Caco-2 (cell line): ENCODE measurements around the gene UCP2. TPM values are rescaled to one million over a fixed set of nuclear protein-coding genes. Genes with fewer than 3 reads are reported as not detected.

Source experiments
- BruUV-seq: library from RNA; stranded (reverse); fragments of 400-500 nt; replicated peaks from 2 replicates; lab custom pipeline; 2021; lab: Mats Ljungman, UMichigan
- CTCF ChIA-PET: fragments of 300-600 bp; sonication (Branson Sonifier 250); formaldehyde crosslinking; loops from one replicate; lab custom pipeline; 2022; ENCODE audit warnings: antibody characterized with exemption; lab: Charles Lee
- POLR2A ChIA-PET: fragments of 300-600 bp; sonication (Branson Sonifier 250); formaldehyde crosslinking; loops from one replicate; lab custom pipeline; 2022; ENCODE audit warnings: antibody characterized with exemption; lab: Charles Lee
- DNase-seq, 2 experiments: peaks; one replicate each; pipeline versions ENCODE4 v3.0.0 to v3.0.0-alpha.2; 2020 to 2022
- H3K27me3 ChIP-seq: replicated peaks from 2 replicates; pipeline ENCODE4 v1.6.0; 2011; ENCODE audit warnings: low read length; ENCODE audit not compliant: control insufficient read depth, insufficient read depth
- H3K36me3 ChIP-seq: 2 replicates; pipeline ENCODE4 v1.5.1; 2011; ENCODE audit warnings: low read length; ENCODE audit not compliant: control insufficient read depth, insufficient read depth
- H3K4me1 ChIP-seq: fragments of 250-450 bp; sonication (Bioruptor Pico); 2 replicates; pipeline ENCODE4 v1.5.1; 2020; ENCODE audit warnings: mild to moderate bottlenecking
- H3K4me3 ChIP-seq: 2 replicates; pipeline ENCODE4 v1.5.1; 2011; ENCODE audit warnings: low read depth, mild to moderate bottlenecking, control low read depth, low read length
- H3K9me3 ChIP-seq: fragments of 250-450 bp; sonication (Bioruptor Pico); 2 replicates; pipeline ENCODE4 v1.5.1; 2020; ENCODE audit warnings: mild to moderate bottlenecking, moderate library complexity
- H3K27ac Mint-ChIP-seq: one replicate; pipeline ENCODE4 v1.8.0; 2022; ENCODE audit warnings: mixed read lengths; ENCODE audit not compliant: unreplicated experiment
- H3K27me3 Mint-ChIP-seq: one replicate; pipeline ENCODE4 v1.8.0; 2022; ENCODE audit warnings: mixed read lengths; ENCODE audit not compliant: insufficient read depth, unreplicated experiment
- H3K36me3 Mint-ChIP-seq: one replicate; pipeline ENCODE4 v1.8.0; 2022; ENCODE audit warnings: mild to moderate bottlenecking, mixed read lengths; ENCODE audit not compliant: insufficient read depth, unreplicated experiment
- H3K4me1 Mint-ChIP-seq: one replicate; pipeline ENCODE4 v1.8.0; 2022; ENCODE audit warnings: low read depth, mixed read lengths; ENCODE audit not compliant: unreplicated experiment
- H3K4me3 Mint-ChIP-seq: one replicate; pipeline ENCODE4 v1.8.0; 2022; ENCODE audit warnings: mild to moderate bottlenecking, moderate library complexity, mixed read lengths; ENCODE audit not compliant: unreplicated experiment
- H3K9me3 Mint-ChIP-seq: one replicate; pipeline ENCODE4 v1.8.0; 2022; ENCODE audit warnings: mixed read lengths; ENCODE audit not compliant: unreplicated experiment
- CTCF ChIP-seq, 2 experiments: fragments of 200-600 bp in 1 of 2; IDR thresholded peaks; 1 replicate in 1 of 2; 2 replicates in 1 of 2; pipeline versions ENCODE4 v1.5.1 to v1.8.0; 2011 to 2022; ENCODE audit warnings: antibody characterized with exemption in 1 of 2, control low read depth in 1 of 2, inconsistent platforms in 1 of 2, low read depth in 1 of 2, low read length in 1 of 2, mild to moderate bottlenecking in 1 of 2, moderate library complexity in 1 of 2; ENCODE audit not compliant: insufficient read depth in 1 of 2, severe bottlenecking in 1 of 2, unreplicated experiment in 1 of 2
- intact Hi-C: fragments of 100-400 bp; cut with micrococcal nuclease; formaldehyde crosslinking; loops from one replicate; pipeline ENCODE4 v1.10.0; 2022; ENCODE audit not compliant: unreplicated experiment
- total RNA-seq: library from RNA; stranded (reverse); gene quantifications from 2 replicates; pipeline ENCODE4 v1.2.3, GENCODE V29; 2022

Gene UCP2
- total RNA-seq, 1 experiment from 2014 or later, result 144 TPM

GRCh38 chr11:73951797-73952196, 30.8 kb downstream of the UCP2 start:
- H3K9me3 ChIP-seq, result no peaks in the 10 kb centered on the region; the same call in none of the 2 replicates
- no peak for TF ChIP-seq CTCF (IDR thresholded peaks at IDR 0.05; ENCODE audit: insufficient read depth in 1 of 2, low read depth in 1 of 2, low read length in 1 of 2, severe bottlenecking in 1 of 2, unreplicated experiment in 1 of 2)
- Mint-ChIP-seq H3K36me3 (peaks cover 4% of the 10 kb centered on the region), H3K4me1 (peaks cover 7% of the 10 kb centered on the region), H3K4me3 (no peak overlapping the region), H3K27ac (no peak overlapping the region), H3K27me3 (no peaks in the 10 kb centered on the region), H3K9me3 (peaks cover 9% of the 10 kb centered on the region)
- CTCF ChIA-PET, result no interaction called here
- H3K36me3 ChIP-seq, result no peaks in the 10 kb centered on the region
- POLR2A ChIA-PET, result no interaction called here
- no peak overlapping the region for H3K4me3 ChIP-seq
- intact Hi-C loops, result no loop called here
- no peaks in the 10 kb centered on the region for H3K27me3 ChIP-seq
- DNase-seq, result peak in 1 of 2 experiments; percentile 10
- H3K4me1 ChIP-seq, result no peaks in the 10 kb centered on the region
- BruUV-seq, result no TSS peak

- BruUV-seq, result no TSS peak
- POLR2A ChIA-PET, result no interaction called here
- peaks cover 16% of the 10 kb centered on the region for H3K9me3 Mint-ChIP-seq
These were observed 31.6 kb downstream of the UCP2 start, which contains the start of gene DNAJB13 for GRCh38 chr11:73950869-73951710. TSS of gene DNAJB13 (plus strand) at chr11:73951026. CDS start at chr11:73951070, 44 bp downstream.

GRCh38 chr11:73949912-73950311, 32.7 kb downstream of the UCP2 start:
- intact Hi-C loops, result no loop called here
- no peak overlapping the region for H3K27ac Mint-ChIP-seq
- no peak for DNase-seq
- ChIA-PET POLR2A (no interaction called here), CTCF (interaction anchor here (1.0 kb wide), 1 partner anchor 171 kb away, joined by 3 read pairs; no protein-coding TSS in a partner anchor)
- Histone ChIP-seq H3K4me3 (no peak overlapping the region), H3K4me1 (no peaks in the 10 kb centered on the region), H3K36me3 (no peaks in the 10 kb centered on the region), H3K9me3 (peaks cover 3% of the 10 kb centered on the region), H3K27me3 (no peaks in the 10 kb centered on the region)
- H3K36me3 Mint-ChIP-seq, result peaks cover 5% of the 10 kb centered on the region
- no peaks in the 10 kb centered on the region for H3K27me3 Mint-ChIP-seq
- no TSS peak for BruUV-seq
- H3K9me3 Mint-ChIP-seq, result peaks cover 19% of the 10 kb centered on the region
- no peak overlapping the region for H3K4me3 Mint-ChIP-seq
- no peak for TF ChIP-seq CTCF (IDR thresholded peaks at IDR 0.05; ENCODE audit: insufficient read depth in 1 of 2, low read depth in 1 of 2, low read length in 1 of 2, severe bottlenecking in 1 of 2, unreplicated experiment in 1 of 2)
- no peaks in the 10 kb centered on the region for H3K4me1 Mint-ChIP-seq

More at GRCh38 chr11:73950869-73951710, 31.6 kb downstream of the UCP2 start, which contains the start of gene DNAJB13:
- no peak for TF ChIP-seq CTCF (IDR thresholded peaks at IDR 0.05; ENCODE audit: insufficient read depth in 1 of 2, low read depth in 1 of 2, low read length in 1 of 2, severe bottlenecking in 1 of 2, unreplicated experiment in 1 of 2)
- no peak within 1 kb of the TSS for H3K4me3 ChIP-seq
- peaks cover 3% of the 10 kb centered on the region for H3K4me1 Mint-ChIP-seq
- H3K27me3 Mint-ChIP-seq, result no peaks in the 10 kb centered on the region
- peak; percentile 73 to 79 for DNase-seq
- H3K36me3 ChIP-seq, result no peaks in the 10 kb centered on the region
- no peaks in the 10 kb centered on the region for H3K27me3 ChIP-seq
- CTCF ChIA-PET, result no interaction called here
- H3K4me1 ChIP-seq, result no peaks in the 10 kb centered on the region
- H3K36me3 Mint-ChIP-seq, result peaks cover 5% of the 10 kb centered on the region
- intact Hi-C loops, result no loop called here
- H3K9me3 ChIP-seq, result peaks cover 3% of the 10 kb centered on the region
- no peak within 1 kb of the TSS for H3K27ac Mint-ChIP-seq
- no peak within 1 kb of the TSS for H3K4me3 Mint-ChIP-seq
